GM21390 (cell line): ENCODE results near the gene USP19.
A peak's percentile ranks its signal among the peaks of the same experiment; 100 is the strongest.

Experiments used
- ATAC-seq: cut with Tn5 transposase; IDR thresholded peaks from one replicate; pipeline ENCODE4 v1.9.1; 2021; ENCODE audit not compliant: unreplicated experiment

USP19 gene, protein sequence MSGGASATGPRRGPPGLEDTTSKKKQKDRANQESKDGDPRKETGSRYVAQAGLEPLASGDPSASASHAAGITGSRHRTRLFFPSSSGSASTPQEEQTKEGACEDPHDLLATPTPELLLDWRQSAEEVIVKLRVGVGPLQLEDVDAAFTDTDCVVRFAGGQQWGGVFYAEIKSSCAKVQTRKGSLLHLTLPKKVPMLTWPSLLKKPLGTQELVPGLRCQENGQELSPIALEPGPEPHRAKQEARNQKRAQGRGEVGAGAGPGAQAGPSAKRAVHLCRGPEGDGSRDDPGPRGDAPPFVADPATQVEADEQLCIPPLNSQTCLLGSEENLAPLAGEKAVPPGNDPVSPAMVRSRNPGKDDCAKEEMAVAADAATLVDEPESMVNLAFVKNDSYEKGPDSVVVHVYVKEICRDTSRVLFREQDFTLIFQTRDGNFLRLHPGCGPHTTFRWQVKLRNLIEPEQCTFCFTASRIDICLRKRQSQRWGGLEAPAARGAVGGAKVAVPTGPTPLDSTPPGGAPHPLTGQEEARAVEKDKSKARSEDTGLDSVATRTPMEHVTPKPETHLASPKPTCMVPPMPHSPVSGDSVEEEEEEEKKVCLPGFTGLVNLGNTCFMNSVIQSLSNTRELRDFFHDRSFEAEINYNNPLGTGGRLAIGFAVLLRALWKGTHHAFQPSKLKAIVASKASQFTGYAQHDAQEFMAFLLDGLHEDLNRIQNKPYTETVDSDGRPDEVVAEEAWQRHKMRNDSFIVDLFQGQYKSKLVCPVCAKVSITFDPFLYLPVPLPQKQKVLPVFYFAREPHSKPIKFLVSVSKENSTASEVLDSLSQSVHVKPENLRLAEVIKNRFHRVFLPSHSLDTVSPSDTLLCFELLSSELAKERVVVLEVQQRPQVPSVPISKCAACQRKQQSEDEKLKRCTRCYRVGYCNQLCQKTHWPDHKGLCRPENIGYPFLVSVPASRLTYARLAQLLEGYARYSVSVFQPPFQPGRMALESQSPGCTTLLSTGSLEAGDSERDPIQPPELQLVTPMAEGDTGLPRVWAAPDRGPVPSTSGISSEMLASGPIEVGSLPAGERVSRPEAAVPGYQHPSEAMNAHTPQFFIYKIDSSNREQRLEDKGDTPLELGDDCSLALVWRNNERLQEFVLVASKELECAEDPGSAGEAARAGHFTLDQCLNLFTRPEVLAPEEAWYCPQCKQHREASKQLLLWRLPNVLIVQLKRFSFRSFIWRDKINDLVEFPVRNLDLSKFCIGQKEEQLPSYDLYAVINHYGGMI (N-terminal part only)

DNA sequence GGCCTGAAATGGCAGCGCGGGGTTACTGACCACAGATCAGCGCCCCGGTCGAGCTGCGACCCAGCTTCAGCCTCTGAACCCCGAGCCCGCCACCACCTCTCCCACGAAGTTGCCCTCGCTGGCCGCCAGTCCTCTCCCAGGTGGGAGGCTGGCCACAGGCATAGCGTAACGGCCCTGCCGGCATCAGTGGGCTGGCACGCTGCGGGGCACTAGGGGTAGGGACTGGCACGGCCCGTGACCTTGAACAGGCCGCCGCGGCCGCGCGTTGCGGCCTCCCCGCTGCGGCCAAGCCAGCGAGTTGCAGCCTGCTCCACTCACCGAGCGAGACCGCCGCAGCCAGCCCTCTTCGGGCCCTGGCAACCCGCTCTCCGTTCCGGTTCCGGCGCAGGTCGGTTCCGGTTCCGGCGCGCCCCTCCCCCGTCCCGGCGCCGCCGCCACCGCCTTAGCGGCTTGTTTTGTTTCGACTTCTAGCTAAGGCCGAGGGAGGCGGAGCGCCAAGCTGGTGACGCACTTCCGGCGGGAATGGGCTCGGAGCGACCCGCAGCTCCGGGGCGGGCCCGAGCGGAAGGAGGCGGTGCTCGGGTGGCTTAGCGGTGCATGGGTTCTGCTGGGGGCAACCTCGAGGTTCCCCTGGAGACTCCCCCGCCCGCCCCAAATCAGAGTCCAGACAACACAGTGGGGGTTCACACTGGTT is at the start of gene USP19:
TSS of gene USP19 (minus strand) at position 386 of the 694 bp plus-strand sequence. CDS start 1,678 bp downstream, outside the sequence.
- peak; percentile 84 for ATAC-seq

DNA sequence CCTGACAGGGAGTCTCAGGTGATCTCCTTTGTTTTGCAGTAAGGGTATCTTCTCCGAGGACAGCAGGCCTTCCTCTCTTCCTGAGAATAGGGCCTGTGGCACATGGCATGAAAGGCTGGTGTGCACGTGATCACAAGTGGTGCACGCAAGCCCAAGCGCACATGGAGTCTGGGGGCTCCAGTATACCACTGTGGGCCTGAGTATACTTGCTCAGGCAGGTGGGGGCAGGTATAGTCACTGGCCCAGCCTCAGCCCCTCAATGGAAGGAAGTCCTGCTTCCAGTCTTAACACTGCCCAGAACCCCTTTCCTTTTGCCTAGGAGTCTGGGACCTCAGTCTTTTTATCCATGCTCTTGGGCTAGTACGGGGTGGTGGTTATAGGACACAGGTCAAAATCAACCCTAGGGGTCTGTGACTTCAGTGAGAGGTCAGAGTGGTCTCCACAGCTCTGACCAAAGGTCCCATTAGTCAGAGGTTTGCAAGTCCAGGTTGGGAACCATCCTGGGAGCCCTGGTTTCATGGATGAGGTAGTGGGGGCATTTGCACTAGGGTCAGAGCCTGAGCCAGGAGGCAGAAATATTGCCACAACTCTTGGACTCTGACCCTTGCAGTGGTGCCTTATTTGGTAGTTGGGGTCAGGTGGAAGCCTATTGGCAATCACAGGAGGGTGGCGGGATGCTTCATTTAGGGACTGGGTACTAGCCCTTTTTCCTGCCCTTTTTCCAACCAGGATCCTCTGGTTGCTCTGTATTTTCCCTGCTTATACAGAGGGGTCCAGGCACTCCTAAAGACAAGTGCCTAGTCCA is 46.3 kb upstream of the USP19 start:
- ATAC-seq = no peak

DNA sequence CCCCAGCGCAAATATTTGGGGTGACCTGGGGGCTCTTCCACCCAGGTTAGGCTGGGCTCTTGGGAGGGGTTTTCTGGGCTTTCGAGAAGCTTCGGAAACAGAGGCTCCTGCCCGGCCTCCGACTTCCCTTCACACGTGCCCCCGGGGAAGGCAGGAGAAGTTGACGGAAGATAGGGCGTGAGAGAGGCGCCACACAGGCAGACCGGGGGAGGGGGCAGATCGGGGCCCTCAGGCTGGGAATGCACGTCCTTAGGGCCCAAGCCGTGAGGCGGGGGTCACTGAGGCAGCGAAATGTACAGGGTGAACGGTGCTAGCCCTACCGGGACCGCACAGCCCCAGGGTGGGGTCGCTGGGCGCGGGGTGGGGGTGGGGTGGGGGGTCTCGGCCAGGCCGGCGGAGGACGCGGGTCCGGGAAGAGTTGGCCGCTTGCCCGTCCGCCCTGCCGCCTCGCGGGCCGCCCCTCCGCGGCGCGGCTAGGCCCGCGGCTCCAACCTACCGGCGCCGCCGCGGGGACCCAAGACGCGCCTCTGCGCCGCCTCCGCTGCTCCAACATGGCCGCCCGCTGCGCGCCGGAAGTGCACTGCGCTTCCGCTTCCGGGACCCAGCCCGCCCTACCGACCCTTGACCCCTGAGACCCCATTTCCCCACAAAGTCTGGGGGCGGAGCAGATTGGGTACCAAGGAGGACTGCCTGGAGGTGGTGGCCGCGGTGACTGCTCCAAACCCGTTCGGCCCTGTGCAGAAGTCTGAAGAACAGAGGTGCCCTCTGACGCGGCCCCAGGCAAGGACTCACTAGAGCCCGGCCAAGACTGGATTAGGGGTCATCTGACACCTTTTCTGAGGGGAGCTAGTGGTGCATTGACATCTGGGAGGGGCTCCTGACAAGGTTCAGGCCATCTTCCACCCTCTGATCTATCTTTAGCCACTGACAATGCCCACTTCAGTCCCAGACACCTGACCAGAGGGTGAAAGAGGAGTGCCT is 45.4 kb upstream of the USP19 start, which contains the start of gene CCDC71:
TSS of gene CCDC71 (minus strand) at position 561 of the 981 bp plus-strand sequence. CDS start 2,123 bp downstream, outside the sequence.
- no peak for ATAC-seq

DNA sequence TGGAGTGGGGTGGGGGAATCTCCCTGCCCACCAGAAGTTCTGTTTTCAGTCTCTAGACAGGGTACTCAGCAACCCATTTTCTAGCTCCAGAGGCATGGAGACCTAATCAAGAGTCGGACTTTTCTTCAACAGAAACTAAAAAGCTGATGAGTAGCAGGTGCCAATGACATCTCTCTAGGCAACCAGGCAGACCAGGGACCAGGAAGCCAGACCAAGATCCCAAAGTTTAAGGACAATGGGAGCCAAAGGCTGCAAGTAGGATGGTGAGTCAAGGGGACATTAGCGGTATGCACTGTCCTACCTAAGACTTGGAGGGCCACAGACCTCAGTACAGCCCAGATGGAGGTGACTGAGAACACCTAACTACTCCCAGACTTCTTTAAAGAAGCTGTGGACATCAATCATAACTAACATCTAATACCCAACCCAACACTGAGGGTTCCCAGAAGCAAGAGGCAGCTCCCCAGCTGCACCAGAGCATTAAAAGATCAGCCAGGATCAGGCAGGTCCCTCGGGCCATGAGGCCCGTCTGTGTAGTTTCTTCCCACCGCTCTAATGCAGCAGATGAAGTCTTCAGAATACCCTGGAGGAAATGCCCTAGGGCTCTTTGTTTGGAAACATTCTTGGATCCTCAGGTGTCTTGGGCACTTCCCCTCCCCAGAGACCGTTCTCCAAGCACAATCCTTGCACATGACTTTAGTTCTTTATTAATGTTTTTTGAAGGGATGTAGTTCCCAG is 44.5 kb upstream of the USP19 start:
- no peak for ATAC-seq

DNA sequence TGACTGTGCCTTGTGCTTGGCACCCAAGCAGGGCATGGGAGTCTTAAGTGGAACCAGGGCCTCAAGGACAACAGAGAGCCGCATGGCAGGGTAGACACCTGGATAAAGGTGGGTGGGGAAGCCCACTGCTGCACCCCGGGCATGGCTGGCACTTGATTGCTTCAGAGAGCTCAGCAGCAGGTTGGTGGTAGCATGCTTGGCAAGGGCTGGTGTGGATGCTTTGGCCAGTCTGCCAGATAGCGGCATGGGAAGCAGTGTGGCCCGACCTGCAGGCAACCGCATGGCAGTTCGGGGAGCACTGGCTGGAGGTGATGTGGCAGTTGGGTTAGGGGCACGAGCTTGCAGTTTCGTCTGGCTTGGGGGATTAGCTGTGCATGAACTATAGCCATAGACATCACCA is 43.0 kb upstream of the USP19 start:
- ATAC-seq = no peak

DNA sequence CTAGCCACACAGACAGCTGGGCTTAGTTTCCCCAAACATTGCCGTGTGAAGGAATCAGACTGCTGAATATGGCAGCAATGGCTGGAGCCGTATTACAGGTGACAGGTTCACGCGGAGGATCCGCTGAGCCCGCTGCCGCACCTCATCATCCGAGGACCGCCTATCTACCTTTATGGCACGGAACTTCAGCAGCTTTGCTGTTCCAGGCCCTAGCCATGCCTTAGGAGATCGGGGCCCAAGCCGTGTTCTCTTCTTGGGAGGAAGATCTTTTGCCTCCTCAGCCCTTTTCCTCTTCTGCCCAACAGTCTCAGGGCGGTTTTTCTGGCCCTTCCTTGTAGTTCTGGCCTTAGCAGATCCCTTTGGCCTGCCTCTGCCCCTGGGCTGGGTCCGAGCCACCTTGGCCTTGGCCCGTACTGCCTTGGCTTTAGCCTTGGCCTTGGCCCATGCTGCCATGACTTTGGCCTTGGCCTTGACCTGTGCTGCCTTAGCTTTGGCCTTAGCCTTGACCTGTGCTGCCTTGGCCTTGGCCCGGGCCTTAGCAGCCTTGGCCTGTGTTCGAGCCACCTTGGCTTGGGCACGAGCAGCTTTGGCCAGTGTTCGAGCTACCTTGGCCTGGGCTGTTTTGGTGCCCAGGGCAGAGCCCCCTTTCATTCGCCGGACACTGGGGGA is 42.3 kb upstream of the USP19 start:
- ATAC-seq = no peak

DNA sequence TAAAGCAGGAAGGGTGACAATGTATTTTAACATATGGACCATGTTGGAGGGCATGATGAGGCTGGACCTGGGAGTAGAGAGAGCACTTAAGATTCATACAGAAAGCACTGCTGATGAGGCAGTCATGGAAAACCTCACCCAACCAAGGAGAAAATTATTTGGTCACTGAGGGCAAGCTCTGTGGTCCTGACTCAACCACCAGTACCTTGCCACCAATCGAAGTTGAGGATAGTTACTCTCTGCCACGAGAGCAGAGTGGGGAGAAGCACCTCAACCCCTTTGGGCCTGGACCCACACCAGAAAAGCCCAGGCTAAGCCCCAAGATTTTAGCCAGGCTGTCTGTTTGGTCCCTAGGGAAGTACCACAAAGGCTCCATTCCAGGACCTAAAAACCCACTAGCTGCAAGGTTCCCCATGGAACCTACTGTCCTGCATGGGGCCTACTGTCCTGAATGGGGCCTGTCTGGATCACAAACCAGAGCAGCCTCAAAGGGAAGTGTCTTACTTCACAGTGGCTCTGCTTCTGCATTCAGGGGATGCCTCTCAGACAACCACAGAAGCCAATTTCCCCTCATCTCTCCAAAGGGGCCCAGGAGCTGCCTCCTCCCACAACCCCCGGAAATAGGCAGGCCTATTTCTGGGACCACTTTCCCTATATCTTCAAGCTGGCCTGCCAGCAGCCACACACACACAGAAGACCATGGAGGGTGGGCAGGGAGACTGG is 41.3 kb upstream of the USP19 start:
- ATAC-seq = no peak

DNA sequence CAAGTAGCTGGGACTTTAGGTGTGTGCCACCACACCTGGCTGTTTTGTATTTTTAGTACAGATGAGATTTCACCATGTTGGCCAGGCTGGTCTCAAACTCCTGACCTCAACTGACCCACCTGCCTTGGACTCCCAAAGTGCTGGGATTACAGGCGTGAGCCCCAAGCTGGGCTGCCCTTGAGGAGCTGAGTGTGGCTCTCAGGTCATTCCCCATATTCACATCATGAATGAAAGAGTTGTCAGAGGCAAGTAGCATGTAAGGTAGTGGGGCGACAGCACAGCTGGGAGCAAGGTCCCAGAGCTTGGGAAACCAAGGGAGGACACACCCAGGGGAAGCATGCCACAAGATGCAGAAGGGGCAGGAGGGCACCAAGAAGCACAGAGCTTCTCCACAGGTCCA is 40.6 kb upstream of the USP19 start:
- ATAC-seq = no peak

DNA sequence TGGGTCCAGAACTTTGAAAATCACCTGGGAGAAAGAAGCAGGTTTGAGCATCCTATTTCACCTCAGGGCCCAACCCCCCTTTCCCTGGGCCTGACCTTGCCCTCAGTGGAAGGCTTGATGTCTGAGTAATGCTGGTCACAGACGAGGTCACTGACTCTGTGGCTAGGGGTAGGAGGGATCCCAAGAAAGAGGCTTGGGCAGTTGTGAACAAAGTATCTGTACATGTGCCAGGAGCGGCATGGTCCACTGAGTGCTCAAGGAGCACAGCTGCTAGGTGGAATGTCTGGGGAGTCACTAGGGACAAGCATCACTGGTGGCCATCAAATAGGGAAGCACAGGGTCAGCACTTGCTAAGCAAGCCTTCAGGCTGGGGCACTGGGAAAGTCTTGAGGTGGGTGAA is 38.2 kb upstream of the USP19 start:
- no peak for ATAC-seq

DNA sequence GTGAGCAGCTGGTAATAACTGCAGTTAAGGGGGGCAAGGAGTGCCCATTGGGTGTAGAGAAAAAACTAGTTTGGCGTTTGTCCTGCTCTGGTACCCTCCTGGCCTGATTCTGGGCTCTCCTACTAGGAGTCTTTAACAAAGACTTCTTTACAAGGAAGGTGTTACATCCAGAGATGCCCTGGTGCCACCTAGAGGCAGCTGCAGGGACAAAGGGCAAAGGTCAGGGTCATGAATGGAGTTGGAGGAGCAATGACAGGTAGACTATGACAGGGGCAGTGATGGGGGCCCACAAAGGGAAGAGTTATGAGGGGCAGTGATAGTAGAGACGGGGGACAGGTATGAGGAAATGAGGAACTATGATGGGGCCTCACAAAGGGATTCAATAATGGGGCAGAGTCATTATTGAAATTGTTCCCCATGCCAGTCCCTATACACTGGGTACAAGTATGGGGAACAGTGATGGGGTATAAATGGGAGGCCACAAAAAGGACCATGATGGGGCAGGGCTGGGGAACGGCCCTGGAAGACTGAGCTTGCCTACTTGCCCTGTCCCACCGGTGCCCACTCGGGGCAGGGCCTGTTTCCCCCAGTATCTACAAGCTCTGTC is 37.6 kb upstream of the USP19 start:
- ATAC-seq = no peak

DNA sequence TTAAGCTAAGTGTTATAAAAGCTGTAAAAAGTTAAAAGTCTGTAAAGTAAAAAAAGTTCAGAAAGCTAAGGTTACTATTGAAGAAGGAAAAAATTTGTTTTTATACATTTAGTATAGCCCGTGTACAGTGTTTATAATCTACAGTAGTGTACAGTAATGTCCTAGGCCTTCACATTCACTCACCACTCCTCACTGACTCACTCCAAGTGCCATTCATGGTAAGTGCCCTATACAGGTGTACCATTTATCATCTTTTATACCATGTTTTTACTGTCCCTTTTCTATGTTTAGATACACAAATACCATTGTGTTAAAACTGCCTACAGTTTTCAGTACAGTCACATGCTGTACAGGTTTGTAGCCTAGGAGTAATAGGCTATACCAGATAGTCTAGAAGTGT is 36.7 kb upstream of the USP19 start:
- no peak for ATAC-seq

DNA sequence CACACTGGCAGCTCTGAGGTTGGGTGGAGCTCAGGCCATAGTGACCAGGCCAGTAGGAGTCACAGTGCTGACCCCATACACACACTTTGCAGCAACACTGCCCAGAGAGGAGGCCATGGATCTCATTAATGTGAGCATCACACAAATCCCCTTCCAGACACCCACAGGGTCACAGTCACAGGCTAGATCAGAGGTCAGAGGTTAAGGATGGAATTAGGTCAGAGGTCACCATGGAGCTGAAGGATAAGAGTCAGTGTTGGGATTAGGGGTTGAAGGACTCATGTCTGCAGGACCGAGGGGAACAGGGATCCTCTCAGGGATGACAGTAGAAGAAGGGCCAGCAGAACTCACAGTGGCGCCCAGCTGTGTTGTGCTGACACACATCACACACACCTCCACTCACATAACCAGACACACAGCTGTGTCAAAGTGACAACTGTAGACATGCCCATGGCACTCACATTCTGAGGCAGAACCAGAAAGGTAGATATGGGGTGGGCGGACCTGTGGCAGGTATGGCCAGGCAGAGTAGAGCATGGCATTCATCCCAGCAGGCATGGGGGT is 32.8 kb upstream of the USP19 start:
- ATAC-seq = no peak

DNA sequence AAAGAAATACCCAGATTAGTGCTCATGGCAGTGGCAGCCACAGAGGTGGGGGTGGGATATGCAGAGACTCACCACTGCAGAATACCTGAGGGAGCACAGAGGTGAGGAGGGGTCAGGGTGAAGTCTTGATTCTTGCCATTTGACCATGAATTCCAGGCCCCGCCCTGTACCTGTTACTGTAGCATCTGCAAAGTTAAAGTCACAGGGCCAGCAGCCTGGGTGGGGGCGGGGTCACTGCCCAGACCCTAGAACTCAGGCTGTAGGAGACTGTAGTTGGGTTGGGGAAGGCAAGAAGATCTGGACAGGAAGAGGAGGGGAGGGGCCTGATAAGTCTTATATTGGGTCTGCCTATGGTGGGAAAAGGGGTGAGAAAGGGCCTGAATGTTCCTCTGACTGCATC is 31.0 kb upstream of the USP19 start:
- ATAC-seq = no peak

DNA sequence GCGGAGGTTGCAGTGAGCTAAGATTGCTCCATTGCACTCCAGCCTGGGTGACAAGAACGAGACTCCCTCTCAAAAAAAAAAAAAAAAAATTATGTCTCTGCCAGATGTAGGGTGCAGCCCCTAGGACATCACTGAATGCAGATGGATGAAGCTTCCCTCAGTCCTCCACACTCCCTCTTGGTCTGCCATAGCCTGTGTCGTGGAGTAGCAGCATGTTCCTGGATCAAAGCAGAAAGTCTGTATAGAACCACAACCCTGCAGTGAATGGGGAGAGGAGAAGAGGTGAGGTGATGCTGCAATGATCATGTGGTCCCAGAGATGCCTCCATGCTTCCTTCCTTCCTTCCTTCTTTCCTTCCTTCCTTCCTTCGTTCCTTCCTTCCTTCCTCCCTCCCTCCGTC is 27.5 kb upstream of the USP19 start:
- no peak for ATAC-seq

DNA sequence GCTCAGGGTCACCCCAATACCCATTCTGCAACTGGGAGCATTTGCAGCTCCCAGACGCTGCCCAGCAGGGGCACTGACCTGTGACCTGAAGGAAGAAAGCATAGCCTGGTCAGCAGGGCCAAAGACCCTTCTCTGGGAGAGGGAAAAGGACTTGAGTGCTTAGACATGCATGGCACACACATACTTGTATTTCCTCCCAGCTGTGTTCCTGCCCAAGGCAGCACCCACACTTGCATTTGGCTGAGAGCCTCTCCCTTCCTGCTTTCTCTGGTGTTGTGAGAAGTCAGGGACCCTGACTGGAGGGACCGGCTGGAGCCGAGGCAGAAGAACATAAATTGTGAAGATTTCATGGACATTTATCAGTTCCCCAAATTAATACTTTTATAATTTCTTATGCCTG is 19.5 kb upstream of the USP19 start:
- no peak for ATAC-seq

DNA sequence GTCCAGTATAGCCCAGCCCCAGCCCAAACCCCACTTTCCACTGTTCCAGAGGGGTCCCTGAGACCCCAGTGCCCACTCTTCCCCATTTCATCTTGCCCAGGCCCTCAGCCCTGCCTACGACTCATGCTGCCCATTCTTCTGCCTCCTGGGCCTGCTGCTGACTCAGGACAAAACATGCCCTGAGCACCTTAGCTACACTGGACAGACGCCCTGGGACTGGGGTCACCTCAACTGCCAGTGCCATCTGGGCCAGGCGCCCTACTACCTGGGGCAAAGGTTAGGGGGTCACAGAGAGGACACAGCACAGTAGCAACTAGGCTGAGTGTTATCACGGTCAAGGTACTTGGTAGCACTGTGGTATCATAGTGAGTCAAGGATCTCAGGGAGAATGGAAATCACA is 14.9 kb upstream of the USP19 start:
- ATAC-seq = no peak
